GM18873 (cell line): ENCODE measurements around the gene RAD23A.
A peak's percentile ranks its signal among the peaks of the same experiment; 100 is the strongest.
"Not testable (repeated sequence)": the region's sequence is repeated elsewhere in the genome, so short reads cannot be mapped to it uniquely, and the experiment has no call there.

Experiments used
- ATAC-seq: cut with Tn5 transposase; IDR thresholded peaks from one replicate; pipeline ENCODE4 v1.9.1; 2021; ENCODE audit warnings: mild to moderate bottlenecking, moderate library complexity, moderate number of reproducible peaks; ENCODE audit not compliant: unreplicated experiment, low FRiP score

RAD23A gene

GRCh38 chr19:12937093-12937926, 8.4 kb upstream of the RAD23A start:
- ATAC-seq: no peak

GRCh38 chr19:12937927-12938778, 7.5 kb upstream of the RAD23A start, which contains the start of gene CALR:
Gene CALR, plus strand, starts transcription at chr19:12938609. Its CDS starts 71 bp downstream, at chr19:12938680.
- ATAC-seq: peak; percentile 67

GRCh38 chr19:12938779-12939601, 6.7 kb upstream of the RAD23A start:
- peak; percentile 10 for ATAC-seq

GRCh38 chr19:12939975-12940423, 5.7 kb upstream of the RAD23A start:
- ATAC-seq: no peak

- no peak for ATAC-seq
These were observed 4.8 kb upstream of the RAD23A start for GRCh38 chr19:12940897-12941296.

- no peak for ATAC-seq
These were observed 2.1 kb upstream of the RAD23A start for GRCh38 chr19:12943437-12944044.

GRCh38 chr19:12944104-12944674, 1.5 kb upstream of the RAD23A start:
- no peak for ATAC-seq

GRCh38 chr19:12946092-12946721, 545 bp downstream of the RAD23A start:
- ATAC-seq: peak; percentile 20

- no peak for ATAC-seq
These were observed 1.3 kb downstream of the RAD23A start for GRCh38 chr19:12946731-12947496.

GRCh38 chr19:12947702-12948611, 2.3 kb downstream of the RAD23A start:
- no peak for ATAC-seq

- ATAC-seq: no peak
These were observed 3.1 kb downstream of the RAD23A start for GRCh38 chr19:12948612-12949362.

GRCh38 chr19:12949363-12950283, 4.0 kb downstream of the RAD23A start:
- no peak for ATAC-seq

- not testable (repeated sequence) for ATAC-seq
These were observed 6.4 kb downstream of the RAD23A start for GRCh38 chr19:12952050-12952449.

- ATAC-seq: no peak
These were observed 7.0 kb downstream of the RAD23A start for GRCh38 chr19:12952488-12953137.

- ATAC-seq: no peak
These were observed 7.6 kb downstream of the RAD23A start for GRCh38 chr19:12953138-12953798.
